GM18861 (cell line): ENCODE results near the gene GPR139.

Source experiments
- ATAC-seq: cut with Tn5 transposase; IDR thresholded peaks from one replicate; pipeline ENCODE4 v1.9.1; 2021; ENCODE audit not compliant: unreplicated experiment

Gene GPR139

GRCh38 chr16:20056436-20056835, 17.3 kb downstream of the GPR139 start:
- no peak for ATAC-seq

GRCh38 chr16:20053336-20053735, 20.4 kb downstream of the GPR139 start:
- no peak for ATAC-seq

GRCh38 chr16:20051611-20052010, 22.1 kb downstream of the GPR139 start:
- no peak for ATAC-seq

- ATAC-seq, result no peak
Observed at GRCh38 chr16:20051147-20051546, 22.5 kb downstream of the GPR139 start.

GRCh38 chr16:20049831-20050230, 23.9 kb downstream of the GPR139 start:
- no peak for ATAC-seq

GRCh38 chr16:20045886-20046285, 27.8 kb downstream of the GPR139 start:
- ATAC-seq, result no peak

- no peak for ATAC-seq
Observed at GRCh38 chr16:20042848-20043247, 30.8 kb downstream of the GPR139 start.

GRCh38 chr16:20041924-20042596, 31.6 kb downstream of the GPR139 start:
- ATAC-seq, result no peak

- ATAC-seq, result no peak
Observed at GRCh38 chr16:20040011-20040410, 33.7 kb downstream of the GPR139 start.

- no peak for ATAC-seq
Observed at GRCh38 chr16:20029611-20030010, 44.1 kb downstream of the GPR139 start.

- ATAC-seq, result no peak
Observed at GRCh38 chr16:20026361-20027072, 47.2 kb downstream of the GPR139 start.

- no peak for ATAC-seq
Observed at GRCh38 chr16:20023190-20023589, 50.5 kb downstream of the GPR139 start.

- no peak for ATAC-seq
Observed at GRCh38 chr16:20020976-20021375, 52.7 kb downstream of the GPR139 start.

GRCh38 chr16:20020083-20020482, 53.6 kb downstream of the GPR139 start:
- no peak for ATAC-seq

- no peak for ATAC-seq
Observed at GRCh38 chr16:20016234-20016633, 57.5 kb downstream of the GPR139 start.

- ATAC-seq, result no peak
Observed at GRCh38 chr16:20004931-20005330, 68.8 kb downstream of the GPR139 start.

- ATAC-seq, result no peak
Observed at GRCh38 chr16:20002936-20003335, 70.8 kb downstream of the GPR139 start.

- no peak for ATAC-seq
Observed at GRCh38 chr16:20001856-20002707, 71.6 kb downstream of the GPR139 start.

GRCh38 chr16:19997734-19998133, 76.0 kb downstream of the GPR139 start:
- no peak for ATAC-seq

- ATAC-seq, result no peak
Observed at GRCh38 chr16:19997264-19997663, 76.4 kb downstream of the GPR139 start.

- ATAC-seq, result no peak
Observed at GRCh38 chr16:19994466-19995170, 79.1 kb downstream of the GPR139 start.
